Loucy (cell line): ENCODE data around the gene MS4A15.

ENCODE experiments used
- CTCF ChIP-seq: fragments of 200-600 bp; sonication (generic); conservative IDR thresholded peaks from 2 replicates; pipeline ENCODE4 v1.5.1; 2014; ENCODE audit warnings: mild to moderate bottlenecking, antibody characterized with exemption, low read length
- EZH2phosphoT487 ChIP-seq: fragments of 200-600 bp; IDR thresholded peaks from 2 replicates; pipeline ENCODE4 v1.6.1; 2018; ENCODE audit warnings: antibody characterized with exemption, mild to moderate bottlenecking, moderate library complexity, borderline replicate concordance

GRCh38 chr11:60767388-60767811 lies 10.7 kb downstream of the MS4A15 start:
- no peak for TF ChIP-seq CTCF
- TF ChIP-seq EZH2phosphoT487: no peak
